Stimulated activated CD4-positive, alpha-beta T cell treated with anti-CD3 and anti-CD28 coated beads, TNF-alpha, amount 100 ng/mL, for 1 hour (primary cell): Measurements from ENCODE around the gene HNRNPA3.

Experiments used
- DNase-seq, 3 donors: peaks; one replicate each; pipeline ENCODE4 v3.0.0-alpha.2; 2020; ENCODE audit warnings: low read depth in 3 of 3, low spot score in 1 of 3

Gene HNRNPA3

GRCh38 chr2:177271981-177272666 is 59.5 kb downstream of the HNRNPA3 start:
- no peak for DNase-seq

- no peak for DNase-seq
These were observed 60.2 kb downstream of the HNRNPA3 start for GRCh38 chr2:177272765-177273164.

GRCh38 chr2:177273408-177273807 is 60.8 kb downstream of the HNRNPA3 start:
- DNase-seq: no peak
